ENCODE measurements around the gene ZBP1. TPM values are rescaled to one million over a fixed set of nuclear protein-coding genes. Genes with fewer than 3 reads are reported as not detected.

Gene ZBP1
- total and polyA plus RNA-seq, 9 donors, result 0.12 to 0.92 (median 0.24) TPM; not detected in 4

DNA sequence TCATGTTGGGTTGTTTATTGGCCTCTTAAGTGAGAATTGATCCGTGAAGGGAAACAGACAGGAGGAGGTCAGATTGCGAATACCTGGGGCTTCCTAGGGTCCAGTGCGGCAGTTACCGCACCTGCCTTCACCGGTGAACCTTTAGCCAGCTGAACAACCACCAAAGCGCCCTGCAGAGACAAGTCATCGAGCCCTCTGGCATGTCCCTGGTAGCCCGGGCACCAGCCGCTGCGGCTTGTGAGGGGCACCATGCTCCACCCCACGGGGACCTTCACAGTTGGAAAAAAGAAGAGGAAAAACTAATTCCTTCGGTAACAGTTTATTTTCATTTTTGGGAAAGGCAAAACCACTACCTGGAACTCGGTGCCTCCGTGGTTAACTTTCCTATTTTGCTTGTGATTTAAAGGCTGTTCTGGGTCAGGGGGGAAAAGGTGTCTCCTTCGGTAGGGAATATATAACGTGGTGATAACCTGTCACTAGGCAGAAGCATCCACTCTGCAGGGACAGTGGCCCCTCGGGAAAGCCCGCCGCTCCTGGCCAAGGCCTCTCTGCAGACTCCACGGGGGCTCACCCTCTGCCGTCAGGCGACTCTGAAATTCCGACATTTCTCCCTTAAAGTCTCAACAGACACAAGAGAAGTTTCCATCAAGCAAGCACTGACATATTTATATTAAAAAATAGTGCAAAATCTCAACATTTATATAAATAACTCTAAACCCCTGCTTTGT, 30.7 kb upstream of the ZBP1 start:
- Histone ChIP-seq H3K27ac (no peak overlapping the region), H3K36me3 (no peaks in the 10 kb centered on the region), H3K4me1 (ENCODE audit: insufficient read depth) (peaks cover 3% of the 10 kb centered on the region), H3K9me3 (no peaks in the 10 kb centered on the region), H3K27me3 (no peaks in the 10 kb centered on the region), H3K4me3 (no peak overlapping the region)
- TF ChIP-seq EP300 (IDR thresholded peaks at IDR 0.05) (no peak), POLR2A (IDR thresholded peaks at IDR 0.05) (no peak)
- TF ChIP-seq, protein P1, sequence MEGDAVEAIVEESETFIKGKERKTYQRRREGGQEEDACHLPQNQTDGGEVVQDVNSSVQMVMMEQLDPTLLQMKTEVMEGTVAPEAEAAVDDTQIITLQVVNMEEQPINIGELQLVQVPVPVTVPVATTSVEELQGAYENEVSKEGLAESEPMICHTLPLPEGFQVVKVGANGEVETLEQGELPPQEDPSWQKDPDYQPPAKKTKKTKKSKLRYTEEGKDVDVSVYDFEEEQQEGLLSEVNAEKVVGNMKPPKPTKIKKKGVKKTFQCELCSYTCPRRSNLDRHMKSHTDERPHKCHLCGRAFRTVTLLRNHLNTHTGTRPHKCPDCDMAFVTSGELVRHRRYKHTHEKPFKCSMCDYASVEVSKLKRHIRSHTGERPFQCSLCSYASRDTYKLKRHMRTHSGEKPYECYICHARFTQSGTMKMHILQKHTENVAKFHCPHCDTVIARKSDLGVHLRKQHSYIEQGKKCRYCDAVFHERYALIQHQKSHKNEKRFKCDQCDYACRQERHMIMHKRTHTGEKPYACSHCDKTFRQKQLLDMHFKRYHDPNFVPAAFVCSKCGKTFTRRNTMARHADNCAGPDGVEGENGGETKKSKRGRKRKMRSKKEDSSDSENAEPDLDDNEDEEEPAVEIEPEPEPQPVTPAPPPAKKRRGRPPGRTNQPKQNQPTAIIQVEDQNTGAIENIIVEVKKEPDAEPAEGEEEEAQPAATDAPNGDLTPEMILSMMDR (IDR thresholded peaks at IDR 0.05), result no peak
- WGBS, 3 donors, result 85 to 87% (median 85%) methylated on average over 23 of the region's 23 CpGs
- DNase-seq, result peak in 2 of 5 donors; percentile 19 to 28
- intact Hi-C loops (cut with DNase I), result loop anchor here in 2 of 4 donors (5.0 to 10.0 kb wide), 2 partner anchors 434 to 531 kb away; no protein-coding TSS in a partner anchor

DNA sequence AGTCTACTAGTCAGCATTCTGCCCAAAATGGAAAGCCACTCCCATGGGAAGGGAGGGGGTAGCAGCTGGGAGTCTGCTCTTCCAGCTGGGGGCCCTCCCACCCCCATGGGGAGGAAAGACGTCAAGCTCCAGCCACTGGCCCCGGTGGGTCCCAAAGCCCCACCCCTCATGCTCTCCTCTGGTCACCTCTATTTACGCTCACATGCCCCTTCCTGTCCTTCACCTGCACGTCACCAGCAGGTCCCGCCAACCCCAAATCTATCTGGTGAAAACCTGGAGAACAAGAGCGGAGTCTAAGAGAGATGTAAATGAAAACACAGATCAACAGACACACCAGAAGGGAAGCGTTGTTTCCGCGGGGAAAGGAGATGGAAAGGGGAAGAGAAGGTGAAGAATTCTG, 30.0 kb upstream of the ZBP1 start:
- Histone ChIP-seq H3K4me3 (no peak overlapping the region), H3K4me1 (ENCODE audit: insufficient read depth) (peaks cover 3% of the 10 kb centered on the region), H3K9me3 (no peaks in the 10 kb centered on the region), H3K27me3 (no peaks in the 10 kb centered on the region), H3K27ac (no peak overlapping the region), H3K36me3 (no peaks in the 10 kb centered on the region)
- peak in 1 of 5 donors; percentile 15 for DNase-seq
- WGBS, 3 donors, result 58 to 68% (median 64%) methylated on average over 9 of the region's 9 CpGs
- TF ChIP-seq, protein P1 (IDR thresholded peaks at IDR 0.05), result no peak
- no peak for TF ChIP-seq POLR2A (IDR thresholded peaks at IDR 0.05)
- no peak for TF ChIP-seq EP300 (IDR thresholded peaks at IDR 0.05)
- intact Hi-C loops (cut with DNase I), result loop anchor here in 2 of 4 donors (5.0 to 10.0 kb wide), 2 partner anchors 435 to 532 kb away; no protein-coding TSS in a partner anchor

DNA sequence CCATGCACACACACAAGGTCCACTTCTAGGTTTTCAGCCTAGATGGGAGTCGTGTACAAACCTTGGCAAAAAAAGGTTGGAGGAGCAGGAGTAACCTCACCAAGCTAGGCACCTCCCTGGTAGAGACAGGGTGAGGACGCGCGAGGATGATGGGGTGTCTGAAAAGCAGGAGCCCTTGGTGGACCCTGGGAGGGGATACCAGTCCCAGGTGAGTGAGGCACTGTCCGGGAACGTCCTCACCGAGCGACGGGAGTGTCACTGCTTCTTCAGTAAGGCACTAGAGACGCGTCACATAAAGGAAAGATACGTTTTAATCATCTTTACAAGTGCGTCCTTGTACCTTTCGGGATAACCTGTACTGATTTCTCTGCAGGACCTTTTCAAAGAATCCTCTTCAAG, 29.4 kb upstream of the ZBP1 start:
- H3K9me3 ChIP-seq, result no peaks in the 10 kb centered on the region
- H3K4me3 ChIP-seq, result no peak overlapping the region
- peaks cover 3% of the 10 kb centered on the region for H3K4me1 ChIP-seq (ENCODE audit: insufficient read depth)
- intact Hi-C loops (cut with DNase I), result loop anchor here in 3 of 4 donors (2.0 to 10.0 kb wide), 3 partner anchors 435 to 533 kb away; no protein-coding TSS in a partner anchor
- TF ChIP-seq, protein P1 (IDR thresholded peaks at IDR 0.05), result no peak
- TF ChIP-seq POLR2A (IDR thresholded peaks at IDR 0.05), result no peak
- TF ChIP-seq EP300 (IDR thresholded peaks at IDR 0.05), result no peak
- 91 to 93% (median 92%) methylated on average over 14 of the region's 14 CpGs for WGBS, 3 donors
- H3K36me3 ChIP-seq, result no peaks in the 10 kb centered on the region
- H3K27me3 ChIP-seq, result no peaks in the 10 kb centered on the region
- peak in 1 of 5 donors; percentile 16 for DNase-seq
- H3K27ac ChIP-seq, result no peak overlapping the region

DNA sequence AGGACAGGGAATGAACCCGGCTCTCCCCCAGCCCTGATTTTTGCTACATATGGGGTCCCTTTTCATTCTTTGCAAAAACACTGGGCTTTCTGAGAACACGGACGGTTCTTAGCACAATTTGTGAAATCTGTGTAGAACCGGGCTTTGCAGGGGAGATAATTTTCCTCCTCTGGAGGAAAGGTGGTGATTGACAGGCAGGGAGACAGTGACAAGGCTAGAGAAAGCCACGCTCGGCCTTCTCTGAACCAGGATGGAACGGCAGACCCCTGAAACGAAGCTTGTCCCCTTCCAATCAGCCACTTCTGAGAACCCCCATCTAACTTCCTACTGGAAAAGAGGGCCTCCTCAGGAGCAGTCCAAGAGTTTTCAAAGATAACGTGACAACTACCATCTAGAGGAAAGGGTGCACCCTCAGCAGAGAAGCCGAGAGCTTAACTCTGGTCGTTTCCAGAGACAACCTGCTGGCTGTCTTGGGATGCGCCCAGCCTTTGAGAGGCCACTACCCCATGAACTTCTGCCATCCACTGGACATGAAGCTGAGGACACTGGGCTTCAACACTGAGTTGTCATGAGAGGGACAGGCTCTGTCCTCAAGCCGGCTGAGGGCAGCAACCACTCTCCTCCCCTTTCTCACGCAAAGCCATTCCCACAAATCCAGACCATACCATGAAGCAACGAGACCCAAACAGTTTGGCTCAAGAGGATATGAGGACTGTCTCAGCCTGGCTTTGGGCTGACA, 28.8 kb upstream of the ZBP1 start:
- Histone ChIP-seq H3K9me3 (no peaks in the 10 kb centered on the region), H3K27ac (no peak overlapping the region), H3K36me3 (no peaks in the 10 kb centered on the region), H3K4me3 (no peak overlapping the region), H3K27me3 (no peaks in the 10 kb centered on the region), H3K4me1 (ENCODE audit: insufficient read depth) (no peaks in the 10 kb centered on the region)
- intact Hi-C loops (cut with DNase I), result loop anchor here in 1 of 4 donors (2.0 kb wide), 1 partner anchor 534 kb away; no protein-coding TSS in a partner anchor
- no peak for DNase-seq
- 83 to 85% (median 85%) methylated on average over 15 of the region's 15 CpGs for WGBS, 3 donors
- no peak for TF ChIP-seq POLR2A (IDR thresholded peaks at IDR 0.05)
- TF ChIP-seq EP300 (IDR thresholded peaks at IDR 0.05), result no peak
- TF ChIP-seq, protein P1 (IDR thresholded peaks at IDR 0.05), result no peak
